GM21528 (cell line): ENCODE results near the gene FAM3C.

ENCODE experiments used
- ATAC-seq: cut with Tn5 transposase; IDR thresholded peaks from one replicate; pipeline ENCODE4 v1.9.1; 2021; ENCODE audit warnings: mild to moderate bottlenecking, moderate library complexity; ENCODE audit not compliant: unreplicated experiment, low FRiP score

Gene FAM3C

GRCh38 chr7:121383235-121383910, 12.7 kb downstream of the FAM3C start:
- no peak for ATAC-seq

GRCh38 chr7:121382473-121382872, 13.6 kb downstream of the FAM3C start:
- ATAC-seq: no peak

DNA sequence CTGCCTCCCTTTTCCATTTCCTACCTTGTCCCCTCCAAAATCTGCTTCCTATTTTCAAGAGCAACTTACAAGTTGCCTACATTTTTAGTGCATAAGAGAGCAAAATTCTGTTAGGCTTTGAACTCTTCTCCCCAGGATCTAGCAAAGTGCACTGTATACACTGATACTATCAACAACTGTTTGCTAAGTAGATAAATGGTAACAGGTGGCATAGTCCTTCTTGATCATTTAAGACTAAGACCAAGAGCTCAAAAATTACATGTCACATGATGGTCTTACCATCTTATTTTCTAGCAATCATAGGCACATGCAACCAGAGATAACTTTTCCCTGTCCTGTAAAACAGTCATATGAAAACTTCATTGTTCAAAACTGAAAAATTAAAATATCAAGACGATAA, 16.2 kb downstream of the FAM3C start:
- ATAC-seq: no peak

- no peak for ATAC-seq
Observed at GRCh38 chr7:121376979-121377378, 19.1 kb downstream of the FAM3C start.

GRCh38 chr7:121373177-121373576, 22.9 kb downstream of the FAM3C start:
- no peak for ATAC-seq

GRCh38 chr7:121372376-121373010, 23.6 kb downstream of the FAM3C start:
- peak; percentile 90 for ATAC-seq

- no peak for ATAC-seq
Observed at GRCh38 chr7:121371883-121372282, 24.2 kb downstream of the FAM3C start.

DNA sequence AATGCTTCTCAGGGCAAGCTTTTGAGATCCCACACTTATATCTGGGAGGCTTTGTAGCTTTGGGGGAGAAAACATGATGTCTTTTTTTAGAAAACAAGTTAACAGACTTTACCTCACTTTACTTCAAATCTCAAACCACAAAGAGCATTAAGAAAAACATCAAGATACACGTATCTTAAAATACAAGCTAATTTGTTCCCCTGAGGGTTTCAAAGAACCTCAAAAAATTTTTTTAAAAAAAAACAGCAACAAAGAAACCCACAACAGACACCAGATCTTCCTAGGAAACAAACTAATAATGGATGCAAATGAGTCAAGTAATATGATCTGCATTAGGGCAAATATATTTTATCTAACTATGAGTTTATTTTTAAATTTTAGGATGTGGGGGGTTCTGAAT, 24.7 kb downstream of the FAM3C start:
- no peak for ATAC-seq

DNA sequence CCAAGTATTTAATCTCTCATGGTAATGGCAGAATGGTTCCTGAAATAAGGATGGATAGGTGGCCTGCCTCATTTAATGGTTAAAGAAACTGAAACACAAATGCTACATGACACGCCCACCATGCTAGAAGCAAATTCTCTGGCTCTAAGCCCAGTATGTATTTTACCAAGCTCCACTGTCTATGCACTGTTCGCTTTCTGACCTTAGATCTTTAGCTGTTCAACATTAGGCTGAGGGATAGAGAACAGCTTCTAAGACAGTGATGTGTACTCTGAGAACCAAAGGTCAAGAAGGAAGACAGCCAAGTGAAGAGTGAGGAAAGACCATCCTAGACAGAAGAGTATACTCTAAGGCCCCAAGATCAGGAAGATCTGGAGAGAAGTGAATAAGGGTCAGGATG, 26.6 kb downstream of the FAM3C start:
- peak; percentile 44 for ATAC-seq

DNA sequence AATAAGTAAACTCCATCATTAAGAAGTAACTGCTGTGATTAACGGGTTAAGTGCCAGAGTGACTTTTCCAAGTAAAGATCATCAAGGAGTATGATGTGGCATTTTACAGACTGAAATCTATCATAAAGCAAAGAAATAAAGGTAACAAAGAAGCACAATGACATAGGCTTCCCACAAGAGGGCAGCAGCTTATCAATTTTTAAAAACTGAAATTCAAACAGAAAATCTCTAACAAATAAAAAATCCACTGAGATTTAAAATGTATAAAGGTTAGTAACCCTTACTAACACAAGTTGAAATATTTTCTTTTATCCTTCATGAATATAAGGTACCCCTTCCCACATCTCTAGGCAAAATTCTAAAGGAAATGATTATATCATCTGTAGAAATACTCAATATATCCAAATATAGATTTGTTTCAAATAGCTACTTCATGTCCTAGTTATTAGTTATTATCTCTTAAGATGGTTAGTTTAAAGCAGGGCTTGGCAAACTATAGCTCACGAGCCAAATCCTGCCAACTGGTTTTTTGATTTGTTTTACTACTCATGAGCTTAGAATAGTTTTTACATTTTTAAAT, 29.2 kb downstream of the FAM3C start:
- ATAC-seq: no peak

DNA sequence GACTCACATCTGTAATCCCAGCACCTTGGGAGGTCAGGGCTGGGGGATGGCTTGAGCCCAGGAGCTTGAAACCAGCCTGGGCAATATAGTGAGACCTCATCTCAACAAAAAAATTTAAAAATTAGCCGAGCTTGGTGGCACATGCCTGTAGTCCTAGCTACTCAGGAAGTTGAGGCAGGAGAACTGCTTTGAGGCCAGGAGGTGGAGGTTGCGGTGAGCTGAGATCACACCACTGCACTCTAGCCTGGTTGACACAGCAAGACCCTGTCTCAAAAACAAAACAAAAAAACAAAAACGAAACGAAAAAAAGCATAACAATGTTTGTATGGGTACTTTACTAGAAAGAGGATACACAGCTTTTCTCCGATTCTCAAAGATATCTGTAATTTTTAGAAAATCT, 35.5 kb downstream of the FAM3C start:
- no peak for ATAC-seq

DNA sequence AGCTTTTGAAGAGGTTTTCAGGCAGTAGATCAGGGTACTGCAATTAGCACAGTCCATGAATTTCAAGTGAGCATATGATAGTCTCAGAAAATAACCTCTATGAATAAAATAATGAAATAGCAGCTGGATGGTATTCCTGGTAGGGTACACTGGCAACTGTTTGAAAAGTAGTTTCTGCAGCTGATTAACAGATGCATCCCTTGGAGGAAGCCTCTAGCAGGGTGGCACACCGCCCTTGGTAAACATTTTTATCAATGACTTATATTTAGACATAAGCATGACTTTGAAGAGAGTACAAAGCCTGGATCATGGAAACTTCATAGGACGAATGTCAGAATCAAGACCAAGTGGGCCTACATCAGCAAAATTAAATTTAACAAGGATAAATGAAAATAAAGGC, 40.5 kb downstream of the FAM3C start:
- no peak for ATAC-seq

DNA sequence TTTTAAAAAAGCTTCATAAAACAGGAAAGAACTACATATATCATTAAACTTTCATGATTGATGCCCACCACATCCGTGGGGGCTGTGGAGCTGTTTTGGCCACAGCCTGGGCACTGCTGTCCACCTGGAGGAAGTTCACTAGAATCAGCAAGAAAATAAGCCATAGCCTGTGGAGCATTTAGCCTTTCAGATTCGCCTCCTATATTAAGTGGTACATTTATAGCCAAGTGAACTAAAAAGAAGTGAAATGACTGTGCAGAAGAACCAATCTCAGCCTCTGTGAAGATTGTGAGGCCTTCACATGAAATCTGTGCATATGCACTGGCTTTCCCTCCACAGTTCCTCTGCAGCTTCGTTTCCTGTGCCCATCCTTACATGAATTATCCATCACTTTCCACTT, 43.8 kb downstream of the FAM3C start:
- ATAC-seq: no peak

- no peak for ATAC-seq
Observed at GRCh38 chr7:121351682-121352081, 44.4 kb downstream of the FAM3C start.

DNA sequence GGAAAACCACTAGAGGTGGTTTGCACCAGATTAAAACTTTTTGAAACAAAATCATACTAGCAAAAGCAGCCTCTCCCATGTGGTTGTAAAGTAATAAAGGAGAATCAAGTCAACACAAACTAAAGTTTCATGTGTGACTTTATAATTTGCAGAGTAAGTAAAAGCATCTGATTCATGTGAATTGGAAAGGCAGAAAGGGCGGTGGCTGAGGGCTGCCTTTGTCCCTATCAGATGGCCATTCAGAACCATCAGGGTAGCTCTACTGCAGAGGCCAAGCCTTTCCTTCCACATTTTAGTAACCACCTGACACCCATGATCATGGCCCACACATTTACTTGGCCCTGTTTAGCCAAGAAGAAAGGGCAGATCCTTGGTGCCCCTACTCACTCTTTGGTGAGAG, 51.6 kb downstream of the FAM3C start:
- ATAC-seq: no peak

- no peak for ATAC-seq
Observed at GRCh38 chr7:121344093-121344492, 52.0 kb downstream of the FAM3C start.

DNA sequence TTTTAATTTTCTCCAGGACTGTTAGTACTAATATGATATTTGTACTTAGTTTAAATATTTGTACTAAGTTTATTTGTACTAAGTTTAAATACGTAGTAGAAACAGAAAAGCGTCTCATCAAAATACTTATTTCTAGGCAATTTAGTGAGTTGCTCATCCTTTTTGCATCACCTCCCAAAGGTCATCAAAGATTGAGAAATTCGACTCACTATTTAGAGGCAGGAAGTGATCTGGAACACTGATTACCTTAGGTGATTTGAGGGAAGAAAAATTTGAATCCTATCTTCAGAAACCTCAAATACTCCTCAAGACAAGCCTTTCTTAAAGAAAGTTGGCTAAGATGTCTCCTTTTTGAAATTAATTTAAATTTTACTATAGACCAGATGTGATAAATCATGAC, 52.8 kb downstream of the FAM3C start:
- ATAC-seq: no peak

- ATAC-seq: no peak
Observed at GRCh38 chr7:121342631-121343030, 53.5 kb downstream of the FAM3C start.

DNA sequence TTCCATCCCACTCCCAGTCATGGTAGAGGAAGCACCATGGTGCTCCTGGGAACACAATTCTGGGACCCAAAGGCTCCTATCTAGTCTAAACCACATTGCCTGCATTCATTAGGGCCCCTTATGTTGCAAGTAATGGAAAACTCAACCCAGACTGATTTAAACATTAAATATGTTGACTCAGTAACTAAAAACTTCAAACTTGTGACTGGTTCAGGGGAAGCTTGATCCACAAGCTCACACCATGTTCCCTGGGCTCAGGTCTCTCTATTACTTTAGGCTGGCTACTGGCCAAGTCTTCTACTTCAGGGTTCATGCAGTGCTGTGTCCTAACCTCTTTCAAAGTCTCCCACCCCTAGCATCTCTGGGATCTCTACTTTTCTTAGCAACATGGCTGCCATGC, 54.2 kb downstream of the FAM3C start:
- no peak for ATAC-seq

GRCh38 chr7:121339082-121339481, 57.0 kb downstream of the FAM3C start:
- ATAC-seq: no peak

DNA sequence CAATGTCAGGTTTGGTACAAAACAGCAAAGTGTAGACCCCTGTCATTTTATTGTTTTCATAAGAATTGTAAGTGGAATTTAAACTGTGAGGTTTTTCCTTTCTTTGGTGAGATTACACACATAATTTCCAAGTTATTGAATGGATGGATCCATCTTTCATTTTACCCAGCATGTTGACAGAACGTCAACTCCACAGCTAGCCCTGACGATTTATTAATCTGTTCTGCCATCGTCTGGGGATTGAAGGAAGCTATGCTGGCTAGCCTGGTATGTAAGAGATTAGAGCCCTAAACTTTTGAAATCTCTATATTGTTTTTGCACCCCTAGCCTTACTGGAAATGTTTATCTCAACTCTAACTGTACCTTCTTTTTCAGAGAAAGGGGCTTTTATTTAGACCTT, 58.7 kb downstream of the FAM3C start:
- no peak for ATAC-seq

GRCh38 chr7:121336579-121336978, 59.5 kb downstream of the FAM3C start:
- ATAC-seq: no peak
